Stomach smooth muscle (tissue), 2 donors: ENCODE results near the gene KIRREL3.

Source experiments
- H3K27ac ChIP-seq: one replicate; pipeline ENCODE4 v1.7.0; 2013; ENCODE audit warnings: mild to moderate bottlenecking, low read length, inconsistent platforms
- H3K27me3 ChIP-seq, 2 donors: one replicate each; pipeline ENCODE4 v1.7.0; 2013; ENCODE audit warnings: low read length in 2 of 2; ENCODE audit not compliant: insufficient read depth in 2 of 2, control insufficient read depth in 1 of 2
- H3K36me3 ChIP-seq, 2 donors: one replicate each; pipeline ENCODE4 v1.7.0; 2013; ENCODE audit warnings: low read length in 2 of 2; ENCODE audit not compliant: control insufficient read depth in 2 of 2, insufficient read depth in 2 of 2
- H3K4me1 ChIP-seq: one replicate; pipeline ENCODE4 v1.7.0; 2013; ENCODE audit warnings: low read length; ENCODE audit not compliant: control insufficient read depth, insufficient read depth
- H3K4me3 ChIP-seq, 2 donors: one replicate each; pipeline ENCODE4 v1.7.0; 2013; ENCODE audit warnings: low read length in 2 of 2
- H3K9ac ChIP-seq, 2 donors: one replicate each; pipeline ENCODE4 v1.7.0; 2013; ENCODE audit warnings: low read length in 2 of 2, mild to moderate bottlenecking in 1 of 2
- H3K9me3 ChIP-seq, 2 donors: one replicate each; pipeline ENCODE4 v1.7.0; 2013; ENCODE audit warnings: low read length in 2 of 2; ENCODE audit not compliant: control insufficient read depth in 2 of 2
- donor health status: healthy.
- donor health status: Pancreatic carcinoma.

KIRREL3 gene

DNA sequence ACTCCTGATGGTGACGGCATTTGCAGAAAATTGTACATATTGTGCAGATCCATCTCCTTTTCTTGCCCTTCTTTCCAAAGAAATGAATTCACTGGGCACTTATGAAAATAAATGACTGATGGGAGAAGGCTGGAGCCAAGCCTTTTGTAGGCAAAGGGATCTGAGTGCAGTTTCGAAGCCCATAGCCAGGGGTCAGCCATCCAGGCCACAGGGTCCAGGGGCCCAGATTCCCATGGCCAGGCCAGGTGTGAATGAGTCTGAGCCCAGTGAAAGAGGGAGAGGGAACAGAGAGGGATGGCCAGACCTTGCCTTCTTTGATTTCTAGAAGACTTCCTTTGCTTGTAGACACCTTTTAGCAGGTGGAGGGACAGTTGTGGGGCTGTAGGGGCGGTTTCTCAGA is 209.1 kb downstream of the KIRREL3 start:
- Histone ChIP-seq H3K9me3 (peaks cover 0 to 3% of the 10 kb centered on the region in 2 donors), H3K4me3 (no peak overlapping the region), H3K27me3 (peaks cover 0 to 6% of the 10 kb centered on the region in 2 donors), H3K9ac (no peak overlapping the region), H3K4me1 (no peaks in the 10 kb centered on the region), H3K27ac (no peak overlapping the region), H3K36me3 (no peaks in the 10 kb centered on the region)

- no peak overlapping the region for H3K4me3 ChIP-seq
- no peak overlapping the region for H3K9ac ChIP-seq
- H3K27ac ChIP-seq: no peak overlapping the region
- peaks cover 0 to 6% of the 10 kb centered on the region in 2 donors for H3K27me3 ChIP-seq
- no peaks in the 10 kb centered on the region for H3K4me1 ChIP-seq
- H3K9me3 ChIP-seq: peaks cover 0 to 3% of the 10 kb centered on the region in 2 donors
- no peaks in the 10 kb centered on the region for H3K36me3 ChIP-seq
Observed at GRCh38 chr11:126790550-126791081, 210.0 kb downstream of the KIRREL3 start.

- Histone ChIP-seq H3K4me3 (no peak overlapping the region), H3K9me3 (peaks cover 0 to 3% of the 10 kb centered on the region in 2 donors), H3K27ac (no peak overlapping the region), H3K27me3 (peaks cover 0 to 3% of the 10 kb centered on the region in 2 donors), H3K36me3 (no peaks in the 10 kb centered on the region), H3K9ac (no peak overlapping the region), H3K4me1 (no peaks in the 10 kb centered on the region)
Observed at GRCh38 chr11:126782810-126783209, 217.8 kb downstream of the KIRREL3 start.

DNA sequence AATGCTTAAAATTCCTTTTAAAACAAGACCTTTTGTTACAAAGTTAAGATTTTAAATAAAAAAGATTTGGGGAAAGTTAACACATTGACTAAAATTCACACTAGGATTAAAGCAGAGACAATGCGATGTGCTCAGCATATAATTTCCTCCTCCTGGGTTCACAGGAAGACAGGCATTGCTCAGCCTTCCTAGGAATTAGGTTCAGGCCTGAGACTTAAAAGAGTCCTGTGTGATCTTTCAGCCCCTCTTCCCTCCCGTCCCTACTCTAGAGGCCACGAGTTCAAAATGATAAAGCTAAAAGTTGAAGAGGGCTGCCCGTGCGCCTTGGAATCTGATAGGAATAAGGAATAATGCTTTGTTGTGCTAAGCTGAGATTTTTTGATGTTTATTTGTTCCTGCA is 218.6 kb downstream of the KIRREL3 start:
- H3K4me3 ChIP-seq: no peak overlapping the region
- peaks cover 0 to 3% of the 10 kb centered on the region in 2 donors for H3K27me3 ChIP-seq
- peaks cover 0 to 3% of the 10 kb centered on the region in 2 donors for H3K9me3 ChIP-seq

DNA sequence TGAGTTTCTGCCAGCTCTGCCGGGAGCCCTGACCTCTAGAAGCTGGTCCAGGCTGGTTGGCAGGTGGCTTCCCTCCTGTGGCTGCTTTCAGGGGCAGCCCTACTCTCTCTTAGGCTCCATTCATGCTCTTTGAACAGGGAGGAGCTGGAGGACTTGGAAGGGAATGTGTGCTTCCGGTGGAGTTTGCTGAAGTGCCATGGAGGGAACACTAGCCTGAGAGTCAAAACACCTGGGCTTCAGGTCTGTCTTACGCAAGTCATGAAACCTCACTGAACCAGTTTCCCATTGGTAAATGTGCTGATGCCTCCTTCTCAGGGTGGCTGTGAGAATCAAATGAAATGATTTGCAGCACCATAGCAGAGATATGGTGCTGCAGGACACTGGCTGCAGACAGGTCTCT is 224.5 kb downstream of the KIRREL3 start:
- Histone ChIP-seq H3K4me1 (no peaks in the 10 kb centered on the region), H3K27me3 (peaks cover 3% of the 10 kb centered on the region in 2 donors), H3K9ac (no peak overlapping the region), H3K9me3 (no peaks in the 10 kb centered on the region), H3K36me3 (no peaks in the 10 kb centered on the region), H3K4me3 (no peak overlapping the region), H3K27ac (no peak overlapping the region)

More for the DNA sequence above, 218.6 kb downstream of the KIRREL3 start:
- Histone ChIP-seq H3K36me3 (no peaks in the 10 kb centered on the region), H3K4me1 (no peaks in the 10 kb centered on the region), H3K9ac (no peak overlapping the region), H3K27ac (no peak overlapping the region)

GRCh38 chr11:126772267-126772666 is 228.3 kb downstream of the KIRREL3 start:
- Histone ChIP-seq H3K4me1 (no peaks in the 10 kb centered on the region), H3K27me3 (peaks cover 3 to 4% of the 10 kb centered on the region in 2 donors), H3K4me3 (no peak overlapping the region), H3K9ac (no peak overlapping the region), H3K9me3 (no peaks in the 10 kb centered on the region), H3K27ac (no peak overlapping the region), H3K36me3 (no peaks in the 10 kb centered on the region)

- Histone ChIP-seq H3K9ac (no peak overlapping the region), H3K36me3 (no peaks in the 10 kb centered on the region), H3K9me3 (no peaks in the 10 kb centered on the region), H3K4me1 (no peaks in the 10 kb centered on the region), H3K4me3 (no peak overlapping the region), H3K27me3 (peaks cover 5% of the 10 kb centered on the region in 2 donors), H3K27ac (no peak overlapping the region)
Observed at GRCh38 chr11:126768702-126769101, 231.9 kb downstream of the KIRREL3 start.

DNA sequence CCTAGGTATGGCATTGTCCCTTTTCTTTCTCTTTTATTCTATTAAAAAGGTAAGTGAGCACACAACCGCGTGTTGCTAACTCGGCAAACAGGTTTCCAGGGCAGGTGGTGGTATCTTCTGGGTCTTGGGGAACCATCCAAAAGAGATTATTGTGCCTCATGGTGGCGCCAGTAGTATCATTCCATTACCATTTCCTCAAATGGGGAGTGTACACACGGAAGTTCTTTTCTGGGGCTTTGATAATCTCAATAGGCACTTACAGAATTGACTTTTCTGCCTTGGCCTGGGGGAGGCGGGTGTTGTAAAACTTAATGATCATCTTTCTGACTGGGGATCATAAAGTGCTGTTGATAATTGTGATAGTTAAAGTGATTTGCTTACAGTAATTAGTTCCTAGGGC is 234.1 kb downstream of the KIRREL3 start:
- Histone ChIP-seq H3K9ac (no peak overlapping the region), H3K9me3 (no peaks in the 10 kb centered on the region), H3K27me3 (peaks cover 3 to 7% of the 10 kb centered on the region in 2 donors), H3K4me3 (no peak overlapping the region), H3K36me3 (no peaks in the 10 kb centered on the region), H3K27ac (no peak overlapping the region), H3K4me1 (no peaks in the 10 kb centered on the region)

- H3K9me3 ChIP-seq: no peaks in the 10 kb centered on the region
- no peak overlapping the region for H3K4me3 ChIP-seq
- H3K27ac ChIP-seq: no peak overlapping the region
- H3K4me1 ChIP-seq: no peaks in the 10 kb centered on the region
- H3K27me3 ChIP-seq: peaks cover 3 to 7% of the 10 kb centered on the region in 2 donors
- no peaks in the 10 kb centered on the region for H3K36me3 ChIP-seq
- no peak overlapping the region for H3K9ac ChIP-seq
Observed at GRCh38 chr11:126765196-126765595, 235.4 kb downstream of the KIRREL3 start.

DNA sequence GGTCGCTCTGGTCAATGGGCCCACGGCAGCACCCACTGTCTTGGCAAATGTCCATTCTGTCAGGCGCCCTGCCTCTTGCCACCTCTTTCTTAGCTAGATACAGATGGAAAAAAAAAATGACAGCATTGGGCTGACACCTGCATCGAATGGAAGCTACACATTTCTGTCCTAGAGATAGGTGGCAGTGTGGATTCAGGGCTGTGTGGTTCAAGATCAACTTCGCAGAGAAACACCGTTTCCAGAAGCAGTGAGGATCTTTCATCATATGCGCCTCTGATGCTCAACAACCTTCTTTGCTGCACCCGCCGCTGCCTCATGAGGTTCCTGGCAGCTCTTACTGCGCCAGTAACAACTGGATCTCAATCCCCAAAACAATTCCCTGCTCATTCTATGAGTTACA is 236.3 kb downstream of the KIRREL3 start:
- no peaks in the 10 kb centered on the region for H3K4me1 ChIP-seq
- H3K27me3 ChIP-seq: peaks cover 3 to 7% of the 10 kb centered on the region in 2 donors
- H3K27ac ChIP-seq: no peak overlapping the region
- H3K36me3 ChIP-seq: no peaks in the 10 kb centered on the region
- H3K9ac ChIP-seq: no peak overlapping the region
- no peak overlapping the region for H3K4me3 ChIP-seq
- H3K9me3 ChIP-seq: no peaks in the 10 kb centered on the region

DNA sequence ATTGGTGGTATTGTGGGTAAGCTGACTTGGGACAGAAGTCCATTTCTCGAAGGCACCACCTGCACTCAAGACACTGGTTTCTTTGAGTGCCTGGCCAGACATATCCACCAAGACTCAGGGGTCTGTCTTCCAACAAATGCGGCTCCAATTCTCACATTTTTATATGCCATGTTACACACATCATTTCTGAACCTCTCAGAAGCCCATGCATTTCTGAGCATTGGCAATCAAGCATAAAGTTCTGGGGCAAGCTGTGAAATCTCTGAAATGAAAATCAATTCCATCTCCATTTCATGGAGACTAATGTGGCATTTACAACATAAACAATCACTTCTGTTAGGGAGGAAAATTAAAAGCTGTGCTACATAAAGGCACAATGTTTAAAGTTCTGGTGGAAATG is 243.7 kb downstream of the KIRREL3 start:
- no peak overlapping the region for H3K4me3 ChIP-seq
- H3K27me3 ChIP-seq: no peaks in the 10 kb centered on the region
- H3K27ac ChIP-seq: no peak overlapping the region
- no peaks in the 10 kb centered on the region for H3K36me3 ChIP-seq
- H3K9me3 ChIP-seq: no peaks in the 10 kb centered on the region
- H3K9ac ChIP-seq: no peak overlapping the region
- H3K4me1 ChIP-seq: no peaks in the 10 kb centered on the region
